HPDE6-E6E7 (cell line): ENCODE data around the gene BBS5.
"Not testable (repeated sequence)": the region's sequence is repeated elsewhere in the genome, so short reads cannot be mapped to it uniquely, and the experiment has no call there.

Source experiments
- DNase-seq: peaks from one replicate; pipeline ENCODE4 v3.0.0; 2011; ENCODE audit warnings: missing footprints; ENCODE audit errors: extremely low spot score

BBS5 gene

DNA sequence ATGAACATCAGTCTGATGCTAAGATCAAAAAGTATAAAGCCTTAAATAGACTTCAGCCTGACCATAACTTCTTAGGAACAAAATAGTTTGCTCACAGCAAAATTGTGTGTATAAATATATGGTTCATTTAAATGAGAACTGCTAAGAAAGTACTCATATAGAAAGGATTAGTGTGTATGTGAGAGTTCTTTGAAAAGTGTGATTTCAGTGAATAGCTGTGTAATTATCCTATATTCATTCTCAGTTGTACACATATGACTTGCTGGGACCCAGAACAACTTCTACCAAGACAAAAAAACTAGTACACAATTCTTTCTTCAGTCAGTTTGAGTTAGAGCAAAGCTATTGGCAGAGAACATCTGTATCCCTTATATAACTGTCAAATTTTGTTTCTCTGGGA is 7.2 kb downstream of the BBS5 start:
- no peak for DNase-seq

DNA sequence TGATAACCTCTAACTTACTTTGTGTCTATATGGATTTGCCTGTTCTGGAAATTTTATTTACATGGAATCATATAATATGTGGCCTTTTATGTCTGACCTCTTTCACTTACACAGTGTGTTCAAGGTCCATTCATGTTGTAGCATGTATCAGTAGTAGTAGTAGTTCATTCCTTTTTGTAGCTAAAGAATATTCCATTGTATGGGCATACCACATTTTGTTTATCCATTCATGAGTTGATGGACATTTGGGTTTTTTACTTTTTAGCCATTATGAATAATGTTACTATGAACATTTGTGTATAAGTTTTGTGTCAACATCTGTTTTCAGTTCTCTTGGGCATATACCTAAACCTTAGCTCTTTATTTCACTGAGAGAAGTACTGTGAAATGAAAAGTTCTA is 11.5 kb downstream of the BBS5 start:
- DNase-seq: no peak

DNA sequence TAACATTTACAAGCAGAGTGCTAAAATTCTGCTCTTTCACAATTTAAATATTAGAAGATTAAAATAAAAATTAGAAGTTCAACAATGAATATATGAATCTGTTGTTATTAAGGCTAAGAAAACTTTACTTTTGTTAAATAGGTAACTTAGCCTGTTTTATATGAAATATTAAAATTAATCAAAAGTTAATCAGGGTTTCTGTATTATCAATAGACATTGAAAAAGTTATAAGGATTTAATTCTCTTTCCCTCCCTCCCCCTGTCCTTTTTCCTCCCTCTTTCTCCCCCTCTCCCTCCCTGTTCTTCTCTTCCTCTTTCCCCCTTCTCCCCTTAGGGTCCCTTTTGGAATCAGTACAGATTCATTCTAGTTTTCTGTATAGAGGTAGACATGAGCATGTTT is 12.1 kb downstream of the BBS5 start:
- DNase-seq: no peak

DNA sequence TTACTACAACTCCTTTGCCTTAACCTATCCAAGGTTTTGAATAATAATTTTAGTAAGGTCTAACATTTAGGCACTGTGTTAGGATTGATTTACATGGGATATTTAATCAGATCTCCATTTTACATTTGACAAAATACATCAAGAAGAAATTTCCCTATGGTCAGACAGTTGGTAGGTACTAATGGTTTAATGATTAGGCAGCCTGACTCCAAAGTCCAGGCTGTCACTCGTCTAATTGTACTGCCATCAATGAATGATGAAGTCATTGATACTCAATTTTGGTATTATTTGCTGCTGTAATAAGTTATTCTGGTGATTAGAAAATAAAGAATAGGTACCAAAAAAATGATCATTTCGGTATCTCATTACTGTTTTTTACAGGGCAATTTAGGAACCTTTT is 14.1 kb downstream of the BBS5 start:
- no peak for DNase-seq

DNA sequence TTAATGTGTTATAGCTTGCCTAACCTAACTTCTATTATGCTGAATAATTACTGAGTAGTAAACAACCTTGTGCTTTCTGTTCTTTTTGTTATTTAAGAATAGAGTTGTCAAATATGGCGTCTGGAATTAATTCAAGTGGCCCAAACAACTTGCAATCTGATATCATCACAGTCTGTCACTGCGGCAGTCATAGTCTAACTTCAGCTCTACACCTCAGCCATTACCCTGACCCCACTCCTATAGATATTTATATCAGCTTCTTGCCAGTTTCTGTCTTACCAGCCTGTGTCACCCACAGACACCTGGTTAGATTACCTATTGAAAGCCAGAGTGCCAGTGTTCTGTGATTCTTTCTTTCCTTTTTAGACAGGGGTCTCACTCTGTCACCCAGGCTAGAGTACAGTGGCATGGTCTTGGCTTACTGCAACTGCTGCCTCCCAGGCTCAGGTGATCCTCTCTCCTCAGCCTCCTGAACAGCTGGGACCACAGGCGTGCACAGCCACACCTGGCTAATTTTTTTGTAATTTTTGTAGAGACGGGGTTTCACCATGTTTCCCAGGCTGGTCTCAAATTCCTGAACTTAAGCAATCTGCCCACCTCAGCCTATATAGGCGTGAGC is 16.1 kb downstream of the BBS5 start:
- no peak for DNase-seq

DNA sequence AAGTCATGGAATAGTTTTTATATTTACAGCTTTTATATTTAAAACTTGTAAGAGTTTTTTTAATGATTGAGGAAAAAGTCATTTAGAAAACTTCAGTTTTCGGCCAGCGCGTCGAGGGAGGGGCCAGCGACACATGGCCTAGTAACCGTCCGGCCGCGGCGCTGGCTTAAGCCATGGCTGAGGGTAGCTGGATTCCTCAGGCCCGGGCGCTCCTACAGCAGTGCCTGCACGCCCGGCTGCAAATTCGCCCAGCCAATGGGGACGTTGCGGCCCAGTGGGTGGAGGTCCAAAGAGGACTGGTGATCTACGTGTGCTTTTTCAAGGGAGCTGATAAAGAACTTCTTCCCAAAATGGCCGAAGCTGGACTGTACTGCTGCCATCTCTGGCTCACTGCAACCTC is 25.4 kb downstream of the BBS5 start:
- DNase-seq: no peak

DNA sequence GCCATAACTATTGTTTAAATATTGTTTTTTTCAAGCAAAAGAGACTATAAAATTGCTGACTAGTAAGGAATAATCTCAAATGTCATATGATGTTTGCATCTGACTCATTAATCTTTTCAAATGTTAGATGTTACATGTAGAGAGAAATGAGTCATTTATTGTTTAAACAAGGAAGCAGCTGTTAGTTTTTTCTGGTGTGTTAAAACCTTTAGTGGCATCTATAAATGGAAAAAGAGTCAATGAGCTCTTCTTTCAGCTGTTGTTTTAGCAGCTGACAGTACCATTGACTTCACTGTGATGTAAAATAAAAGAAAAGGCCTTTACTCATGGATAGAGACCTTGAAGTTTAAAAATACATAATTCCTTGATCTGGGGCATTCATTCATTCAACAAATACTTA is 28.4 kb downstream of the BBS5 start:
- DNase-seq: peak; percentile 77

DNA sequence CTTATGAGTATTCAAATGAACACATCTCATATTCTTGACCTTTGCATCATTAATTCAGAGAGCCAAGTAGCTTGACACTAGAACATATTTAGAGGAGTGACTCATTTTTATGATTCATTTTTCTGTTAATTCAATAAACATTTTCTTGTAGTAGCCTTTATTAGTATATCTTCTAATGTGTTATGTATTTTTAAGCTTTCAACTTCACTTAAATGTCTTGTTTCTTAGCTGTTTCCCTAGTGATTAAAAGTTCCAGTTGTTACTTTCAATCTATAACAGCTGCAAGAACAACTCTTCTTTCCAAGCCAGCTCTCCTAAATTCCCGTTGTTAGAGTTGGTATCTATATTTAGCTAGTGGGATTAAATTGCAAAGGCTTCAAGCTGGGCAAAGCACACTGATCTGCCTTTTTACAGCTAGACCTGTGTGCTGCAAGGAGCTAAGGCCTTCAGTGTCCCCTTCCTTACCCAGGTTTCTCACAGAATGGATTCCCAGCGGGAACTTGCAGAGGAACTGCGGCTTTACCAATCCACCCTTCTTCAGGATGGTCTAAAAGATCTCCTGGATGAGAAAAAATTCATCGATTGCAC is 30.1 kb downstream of the BBS5 start, which contains the start of gene KLHL41:
Gene KLHL41, plus strand, starts transcription at position 405 of the 588 bp plus-strand sequence. Its CDS starts 77 bp downstream, at position 482.
- DNase-seq: peak; percentile 3

DNA sequence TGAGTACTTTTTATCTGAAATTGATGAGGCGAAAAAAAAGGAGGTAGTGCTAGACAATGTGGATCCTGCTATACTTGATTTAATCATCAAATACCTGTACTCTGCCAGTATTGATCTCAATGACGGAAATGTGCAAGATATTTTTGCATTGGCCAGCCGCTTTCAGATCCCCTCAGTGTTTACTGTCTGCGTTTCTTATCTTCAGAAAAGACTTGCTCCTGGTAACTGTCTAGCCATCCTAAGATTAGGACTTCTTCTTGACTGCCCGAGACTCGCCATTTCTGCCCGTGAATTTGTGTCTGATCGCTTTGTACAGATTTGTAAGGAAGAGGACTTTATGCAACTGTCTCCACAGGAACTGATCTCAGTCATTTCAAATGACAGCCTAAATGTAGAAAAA is 30.7 kb downstream of the BBS5 start:
- DNase-seq: no peak

DNA sequence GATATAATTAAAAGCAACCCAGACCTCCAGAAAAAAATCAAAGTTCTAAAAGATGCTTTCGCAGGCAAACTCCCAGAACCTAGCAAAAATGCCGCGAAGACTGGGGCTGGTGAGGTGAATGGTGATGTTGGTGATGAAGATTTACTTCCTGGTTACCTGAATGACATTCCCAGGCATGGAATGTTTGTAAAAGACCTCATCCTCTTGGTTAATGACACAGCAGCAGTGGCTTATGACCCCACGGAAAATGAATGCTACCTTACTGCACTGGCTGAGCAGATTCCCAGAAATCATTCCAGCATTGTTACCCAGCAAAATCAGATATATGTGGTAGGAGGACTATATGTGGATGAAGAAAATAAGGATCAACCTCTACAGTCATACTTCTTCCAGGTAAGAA is 31.2 kb downstream of the BBS5 start:
- no peak for DNase-seq

DNA sequence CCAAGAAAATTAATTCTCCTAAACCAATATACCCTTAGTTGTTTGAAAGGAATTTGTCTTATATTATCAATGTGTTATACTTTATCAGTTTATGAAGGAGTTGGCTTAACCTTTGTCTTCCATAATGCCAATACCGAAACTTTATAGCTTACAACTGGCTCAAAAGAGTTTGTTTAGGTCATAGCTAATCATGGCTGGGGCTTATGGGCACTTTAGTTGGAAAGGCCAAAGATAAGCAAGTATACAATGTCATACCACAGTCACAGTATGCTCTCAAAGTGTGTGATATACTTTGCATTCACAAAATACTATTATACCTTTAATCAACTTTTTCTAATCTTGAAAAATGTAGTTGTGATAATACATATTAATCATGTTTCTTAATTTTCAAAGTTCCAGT is 32.5 kb downstream of the BBS5 start:
- DNase-seq: no peak

DNA sequence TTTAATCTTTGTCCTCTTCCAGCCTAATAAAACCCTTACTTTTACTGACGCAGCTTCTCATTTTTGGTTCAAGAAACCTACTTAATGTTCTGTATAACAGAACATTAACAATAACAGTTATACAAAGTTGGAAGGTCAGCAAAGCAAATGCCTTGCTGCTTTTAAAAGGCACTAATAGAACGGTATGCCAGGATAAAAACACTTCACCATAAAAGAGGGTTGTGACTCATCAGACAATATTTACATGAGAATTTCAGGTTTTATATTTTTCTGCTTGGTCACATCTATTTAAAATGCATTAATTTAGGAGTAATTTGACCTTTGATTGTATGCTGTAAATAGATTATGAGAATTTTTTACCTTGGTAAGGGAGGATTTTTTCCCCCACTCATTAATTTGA is 33.2 kb downstream of the BBS5 start:
- DNase-seq: no peak

DNA sequence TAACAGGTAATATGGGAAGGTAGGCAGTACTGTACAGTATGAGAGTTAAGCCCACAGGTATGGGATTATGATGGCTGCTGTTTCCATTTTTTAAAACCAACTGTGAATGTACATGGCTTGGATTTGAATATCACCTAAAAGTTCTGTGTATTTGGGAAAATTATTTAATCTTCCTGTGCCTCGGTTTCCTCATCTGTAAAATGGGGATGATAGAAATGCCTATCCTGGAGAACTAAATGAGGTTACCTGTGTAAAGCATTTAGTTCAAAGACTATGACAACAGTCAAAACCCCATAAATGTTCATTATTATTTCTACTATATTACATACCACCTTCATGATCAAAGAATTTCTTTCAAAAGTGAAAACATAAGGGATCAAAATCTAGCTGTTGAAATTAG is 33.8 kb downstream of the BBS5 start:
- no peak for DNase-seq

DNA sequence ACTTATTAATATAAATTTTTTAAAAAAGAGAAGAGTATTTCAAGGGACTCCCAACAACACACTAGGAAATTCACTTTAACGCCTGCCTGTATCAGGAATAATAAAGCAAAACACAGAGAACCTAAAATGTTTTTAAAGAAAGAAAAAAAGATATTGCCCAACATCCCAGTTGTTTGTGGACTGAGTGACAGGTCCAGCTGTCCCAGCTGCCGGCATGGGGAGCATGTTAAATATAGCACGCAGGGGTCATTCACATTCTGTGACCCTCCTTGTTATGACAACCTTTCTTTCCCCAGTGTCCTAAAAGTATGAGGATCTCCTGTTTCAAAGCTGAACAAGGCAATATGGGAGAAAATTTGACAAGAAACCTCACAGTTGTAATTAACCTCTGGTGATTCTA is 34.6 kb downstream of the BBS5 start:
- no peak for DNase-seq

DNA sequence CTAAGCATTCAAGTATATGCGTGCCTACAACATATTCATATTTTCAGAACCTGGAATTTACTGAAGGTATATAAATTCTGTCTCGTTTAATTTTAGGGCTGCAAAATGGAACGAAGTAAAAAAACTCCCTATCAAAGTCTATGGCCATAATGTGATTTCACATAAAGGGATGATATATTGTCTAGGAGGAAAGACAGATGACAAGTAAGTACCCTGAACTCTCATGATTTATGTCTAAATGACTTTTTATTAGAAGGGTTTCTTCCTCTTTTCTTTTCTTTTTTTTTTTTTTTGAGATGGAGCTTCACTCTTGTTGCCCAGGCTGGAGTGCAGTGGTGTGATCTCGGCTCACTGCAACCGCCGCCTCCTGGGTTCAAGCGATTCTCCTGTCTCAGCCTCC is 35.5 kb downstream of the BBS5 start:
- DNase-seq: not testable (repeated sequence)

DNA sequence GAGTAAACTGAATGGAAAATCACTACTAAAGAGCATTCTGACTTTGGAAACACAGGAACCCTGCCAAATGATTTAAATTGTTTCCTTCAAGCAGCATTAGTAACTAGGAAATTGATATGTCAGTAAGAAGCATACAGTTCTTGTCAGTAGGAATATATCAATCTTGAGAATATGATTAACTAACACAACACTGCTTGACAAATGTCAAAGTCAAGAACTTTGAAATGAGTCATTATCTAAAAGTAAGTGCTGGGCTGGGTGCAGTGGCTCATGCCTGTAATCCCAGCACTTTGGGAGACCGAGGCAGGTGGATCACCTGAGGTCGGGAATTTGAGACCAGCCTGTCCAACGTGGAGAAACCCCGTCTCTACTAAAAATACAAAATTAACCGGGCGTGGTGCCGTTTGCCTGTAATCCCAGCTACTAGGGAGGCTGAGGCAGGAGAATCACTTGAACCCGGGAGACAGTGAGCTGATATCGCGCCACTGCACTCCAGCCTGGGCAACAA is 37.2 kb downstream of the BBS5 start:
- DNase-seq: not testable (repeated sequence)

DNA sequence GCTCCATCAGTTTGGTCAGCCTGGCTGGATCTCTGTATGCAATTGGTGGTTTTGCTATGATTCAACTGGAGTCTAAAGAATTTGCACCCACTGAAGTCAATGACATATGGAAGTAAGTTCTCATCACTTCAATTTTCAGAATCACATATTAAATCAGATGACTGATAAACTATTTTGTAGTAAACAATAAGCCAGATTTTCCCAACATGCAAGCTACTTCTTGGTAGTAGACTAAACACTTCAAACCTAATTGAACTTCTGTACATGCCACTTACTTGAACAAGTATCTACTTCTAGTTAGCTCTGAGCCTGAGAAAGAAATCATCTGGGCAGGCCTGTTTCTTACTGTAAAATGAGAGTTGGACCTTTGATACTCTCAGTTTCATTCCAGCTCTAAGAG is 41.6 kb downstream of the BBS5 start:
- DNase-seq: no peak

DNA sequence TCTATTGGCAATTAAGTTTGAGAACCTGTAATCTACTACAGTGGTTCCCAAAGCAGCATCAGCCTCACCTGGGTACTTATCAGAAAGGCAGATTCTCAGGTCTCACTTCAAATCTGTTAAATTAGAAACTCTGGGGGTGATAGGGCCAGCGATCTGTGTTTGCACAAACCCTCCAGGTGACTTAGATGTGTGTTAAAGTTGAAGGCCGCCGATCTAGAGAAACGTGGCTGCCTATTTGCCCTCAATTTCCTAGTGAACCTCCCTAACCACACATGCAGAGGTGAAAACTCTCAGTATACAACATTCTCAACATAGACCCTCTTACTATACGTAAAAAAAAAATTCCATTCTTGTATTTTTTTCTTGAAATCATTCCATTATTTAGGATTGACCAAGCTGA is 44.4 kb downstream of the BBS5 start:
- DNase-seq: no peak

DNA sequence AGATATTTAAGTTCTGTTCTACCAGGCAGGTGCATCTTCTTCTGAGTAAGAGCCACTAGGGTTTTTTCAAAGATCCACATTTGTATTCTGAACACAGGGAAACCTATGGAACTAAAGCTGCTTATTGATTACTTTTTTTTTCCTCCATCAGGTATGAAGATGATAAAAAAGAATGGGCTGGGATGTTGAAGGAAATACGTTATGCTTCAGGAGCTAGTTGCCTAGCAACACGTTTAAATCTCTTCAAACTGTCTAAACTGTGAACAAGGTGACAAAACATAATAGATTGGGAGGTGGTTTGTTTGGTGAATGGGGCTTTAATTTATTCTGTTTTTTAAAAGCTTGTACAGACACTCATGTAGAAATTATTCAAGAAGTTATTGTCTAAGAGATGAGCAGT is 46.1 kb downstream of the BBS5 start:
- DNase-seq: no peak

DNA sequence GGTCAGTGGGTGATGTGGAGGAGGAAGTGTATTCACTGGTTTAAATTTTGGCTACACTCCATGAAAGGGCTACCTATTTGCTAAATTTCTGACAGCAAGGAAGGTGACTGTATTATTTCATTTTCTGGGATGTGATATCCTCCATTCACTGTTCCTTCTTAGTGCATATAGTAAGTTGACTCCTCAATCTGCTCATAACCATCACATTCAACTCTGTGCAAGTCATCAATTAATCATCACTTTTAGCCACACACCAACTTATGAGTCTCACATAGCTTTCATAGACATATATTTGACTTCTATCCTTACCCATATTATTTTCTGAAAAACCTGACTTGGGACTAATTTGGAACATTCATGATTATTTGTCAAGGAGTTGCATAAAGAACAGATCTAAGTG is 47.2 kb downstream of the BBS5 start:
- DNase-seq: no peak

DNA sequence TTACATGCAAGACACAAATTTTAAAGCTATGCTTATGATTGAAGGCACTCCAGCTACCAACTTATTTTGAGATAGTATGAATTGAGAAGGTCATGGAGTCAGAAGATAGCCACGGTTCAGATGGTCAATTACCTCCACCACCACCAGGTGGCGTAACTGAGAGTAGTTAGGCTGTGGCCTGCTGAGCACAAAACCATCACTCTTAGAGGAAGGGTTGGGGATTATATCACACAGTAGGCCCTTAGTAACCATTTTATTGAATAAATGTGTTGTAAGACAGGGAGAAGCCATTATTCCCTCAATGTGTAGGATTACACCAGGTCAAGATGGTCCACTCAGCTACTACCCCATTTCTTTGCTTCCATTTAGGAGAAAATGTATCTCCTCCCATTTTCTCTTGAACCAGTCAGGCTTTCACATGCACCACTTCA is 49.0 kb downstream of the BBS5 start:
- DNase-seq: peak; percentile 45

DNA sequence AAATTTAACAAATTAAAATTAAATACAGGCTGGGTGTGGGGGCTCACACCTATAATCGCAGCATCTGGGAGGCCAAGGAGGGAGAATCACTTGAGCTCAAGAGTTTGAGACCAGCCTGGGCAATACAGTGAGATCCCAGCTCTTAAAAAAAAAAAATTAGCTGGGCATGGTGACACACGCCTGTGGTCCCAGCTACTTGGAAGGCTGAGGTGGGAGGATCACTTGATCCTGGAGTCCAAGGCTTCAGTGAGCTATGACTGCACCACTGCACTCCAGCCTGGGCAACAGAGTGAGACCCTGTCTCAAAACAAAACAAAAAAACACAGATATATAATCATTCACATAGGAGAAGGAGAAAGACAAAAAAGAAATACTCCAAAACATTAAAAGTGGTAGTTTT is 60.2 kb downstream of the BBS5 start:
- DNase-seq: not testable (repeated sequence)

DNA sequence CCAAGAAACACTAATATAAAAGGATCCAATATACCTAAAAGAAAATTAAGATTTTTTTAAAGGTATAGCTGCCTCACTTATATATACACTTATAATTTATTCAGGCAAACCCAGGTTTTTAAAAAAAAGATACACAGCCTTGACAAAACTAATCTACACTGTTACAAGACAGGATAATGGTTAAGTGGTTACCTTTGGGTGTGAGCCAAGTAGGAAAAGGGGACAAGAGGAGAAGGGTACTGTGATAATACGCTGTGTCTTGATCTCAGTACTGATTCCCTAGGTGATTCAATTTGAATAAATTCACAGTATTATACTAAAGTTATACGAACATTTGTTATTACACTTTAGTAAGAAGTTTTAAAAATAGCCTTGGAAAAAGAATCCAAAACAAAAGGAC is 60.9 kb downstream of the BBS5 start:
- no peak for DNase-seq

DNA sequence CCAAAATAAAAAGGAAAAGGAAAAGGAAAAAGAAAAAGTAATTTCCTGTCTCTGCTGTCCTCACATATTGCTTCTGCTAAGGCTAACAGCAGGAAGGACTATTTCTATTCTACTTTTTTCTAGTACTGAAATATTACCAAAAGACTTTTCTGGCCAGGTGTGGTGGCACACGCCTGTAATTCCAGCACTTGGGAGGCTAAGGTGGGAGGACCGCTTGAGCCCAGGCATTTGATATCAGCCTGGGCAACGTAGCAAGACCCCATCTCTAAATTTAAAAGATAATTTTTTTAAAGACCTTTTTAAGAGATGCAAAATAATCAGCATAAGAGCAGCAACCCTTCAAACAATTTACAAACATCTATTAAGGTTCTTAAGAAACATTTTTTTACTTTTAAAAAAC is 63.1 kb downstream of the BBS5 start:
- no peak for DNase-seq
